ENCODE measurements around the gene KIF26A.

KIF26A gene

DNA sequence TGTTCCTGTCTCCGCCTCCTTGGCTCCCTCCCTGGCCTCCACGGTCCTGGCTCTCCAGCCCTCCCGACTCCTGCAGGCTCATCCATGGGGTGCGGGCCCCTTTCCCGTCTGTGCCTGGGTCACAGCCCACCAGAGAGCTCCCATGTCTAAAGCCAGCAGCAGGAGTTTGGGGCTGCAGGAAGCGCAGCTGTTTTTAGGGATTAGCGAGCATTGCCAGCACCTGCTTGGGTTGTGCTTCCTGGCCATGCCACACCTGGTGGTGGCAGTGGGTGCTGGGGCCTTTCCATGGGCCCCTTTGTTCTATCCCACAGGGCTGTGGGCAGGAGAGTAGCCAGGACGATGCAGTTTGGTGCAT lies 64.7 kb downstream of the KIF26A start:
- Histone ChIP-seq H3K4me2 (ENCODE audit: low read depth, low read length, poor library complexity, severe bottlenecking) (no peak overlapping the region), H3K9me2 (replicated peaks; ENCODE audit: insufficient read depth, low read length) (no peaks in the 10 kb centered on the region)
- TF ChIP-seq, protein P1, sequence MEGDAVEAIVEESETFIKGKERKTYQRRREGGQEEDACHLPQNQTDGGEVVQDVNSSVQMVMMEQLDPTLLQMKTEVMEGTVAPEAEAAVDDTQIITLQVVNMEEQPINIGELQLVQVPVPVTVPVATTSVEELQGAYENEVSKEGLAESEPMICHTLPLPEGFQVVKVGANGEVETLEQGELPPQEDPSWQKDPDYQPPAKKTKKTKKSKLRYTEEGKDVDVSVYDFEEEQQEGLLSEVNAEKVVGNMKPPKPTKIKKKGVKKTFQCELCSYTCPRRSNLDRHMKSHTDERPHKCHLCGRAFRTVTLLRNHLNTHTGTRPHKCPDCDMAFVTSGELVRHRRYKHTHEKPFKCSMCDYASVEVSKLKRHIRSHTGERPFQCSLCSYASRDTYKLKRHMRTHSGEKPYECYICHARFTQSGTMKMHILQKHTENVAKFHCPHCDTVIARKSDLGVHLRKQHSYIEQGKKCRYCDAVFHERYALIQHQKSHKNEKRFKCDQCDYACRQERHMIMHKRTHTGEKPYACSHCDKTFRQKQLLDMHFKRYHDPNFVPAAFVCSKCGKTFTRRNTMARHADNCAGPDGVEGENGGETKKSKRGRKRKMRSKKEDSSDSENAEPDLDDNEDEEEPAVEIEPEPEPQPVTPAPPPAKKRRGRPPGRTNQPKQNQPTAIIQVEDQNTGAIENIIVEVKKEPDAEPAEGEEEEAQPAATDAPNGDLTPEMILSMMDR (IDR thresholded peaks at IDR 0.05; ENCODE audit: insufficient read depth, low read length, poor library complexity, severe bottlenecking) = no peak
- no peak for TF ChIP-seq EZH2phosphoT487 (conservative IDR thresholded peaks at IDR 0.05; ENCODE audit: low read length)

DNA sequence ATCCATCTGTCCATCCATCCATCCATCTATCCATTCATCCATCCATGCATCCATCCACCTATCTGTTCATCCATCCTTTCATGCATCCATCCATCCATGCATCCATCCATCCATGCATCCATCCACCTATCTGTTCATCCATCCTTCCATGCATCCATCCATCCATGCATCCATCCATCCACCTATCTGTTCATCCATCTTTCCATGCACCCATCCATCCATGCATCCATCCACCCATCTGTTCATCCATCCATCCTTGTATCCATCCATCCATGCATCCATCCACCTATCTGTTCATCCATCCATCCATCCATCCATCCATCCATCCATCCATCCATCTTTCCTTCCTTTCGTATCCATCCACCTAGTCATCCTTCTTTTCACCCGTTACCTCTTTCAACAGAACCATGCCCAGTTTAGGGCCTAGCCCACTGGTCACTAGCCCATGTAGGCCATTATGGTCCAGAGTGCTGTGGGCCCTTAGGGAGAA lies 66.3 kb downstream of the KIF26A start:
- H3K9me3 ChIP-seq (ENCODE audit: insufficient read depth, low read length) = no peaks in the 10 kb centered on the region
- H2AFZ ChIP-seq (ENCODE audit: low read depth, low read length, severe bottlenecking) = no peak overlapping the region
- no peaks in the 10 kb centered on the region for H3K79me2 ChIP-seq (ENCODE audit: insufficient read depth, low read length)
- H3K9me2 ChIP-seq (replicated peaks; ENCODE audit: insufficient read depth, low read length) = no peaks in the 10 kb centered on the region
- TF ChIP-seq EZH2phosphoT487 (conservative IDR thresholded peaks at IDR 0.05; ENCODE audit: low read length) = no peak
- TF ChIP-seq, protein P1 (IDR thresholded peaks at IDR 0.05; ENCODE audit: insufficient read depth, low read length, poor library complexity, severe bottlenecking) = no peak
- no peaks in the 10 kb centered on the region for H3F3A ChIP-seq (ENCODE audit: insufficient read depth)
- no peak overlapping the region for H3K9ac ChIP-seq (ENCODE audit: low read length)
- H3K4me3 ChIP-seq (ENCODE audit: insufficient read depth, low read length, poor library complexity, severe bottlenecking) = no peak overlapping the region
- no peaks in the 10 kb centered on the region for H3K27me3 ChIP-seq (ENCODE audit: low read length)
- no peaks in the 10 kb centered on the region for H3K36me3 ChIP-seq (ENCODE audit: low read length)
- no peaks in the 10 kb centered on the region for H4K20me1 ChIP-seq (ENCODE audit: low read depth, low read length)
- no peak overlapping the region for H3K27ac ChIP-seq (ENCODE audit: low read depth, low read length)
- H3K4me2 ChIP-seq (ENCODE audit: low read depth, low read length, poor library complexity, severe bottlenecking) = no peak overlapping the region

More for the DNA sequence above, 64.7 kb downstream of the KIF26A start:
- Histone ChIP-seq H3K36me3 (ENCODE audit: low read length) (no peaks in the 10 kb centered on the region), H4K20me1 (ENCODE audit: low read depth, low read length) (no peaks in the 10 kb centered on the region), H3K9ac (ENCODE audit: low read length) (no peak overlapping the region), H3K9me3 (ENCODE audit: insufficient read depth, low read length) (no peaks in the 10 kb centered on the region), H2AFZ (ENCODE audit: low read depth, low read length, severe bottlenecking) (no peak overlapping the region), H3F3A (ENCODE audit: insufficient read depth) (no peaks in the 10 kb centered on the region), H3K27me3 (ENCODE audit: low read length) (no peaks in the 10 kb centered on the region), H3K79me2 (ENCODE audit: insufficient read depth, low read length) (no peaks in the 10 kb centered on the region), H3K27ac (ENCODE audit: low read depth, low read length) (no peak overlapping the region), H3K4me3 (ENCODE audit: insufficient read depth, low read length, poor library complexity, severe bottlenecking) (no peak overlapping the region)

DNA sequence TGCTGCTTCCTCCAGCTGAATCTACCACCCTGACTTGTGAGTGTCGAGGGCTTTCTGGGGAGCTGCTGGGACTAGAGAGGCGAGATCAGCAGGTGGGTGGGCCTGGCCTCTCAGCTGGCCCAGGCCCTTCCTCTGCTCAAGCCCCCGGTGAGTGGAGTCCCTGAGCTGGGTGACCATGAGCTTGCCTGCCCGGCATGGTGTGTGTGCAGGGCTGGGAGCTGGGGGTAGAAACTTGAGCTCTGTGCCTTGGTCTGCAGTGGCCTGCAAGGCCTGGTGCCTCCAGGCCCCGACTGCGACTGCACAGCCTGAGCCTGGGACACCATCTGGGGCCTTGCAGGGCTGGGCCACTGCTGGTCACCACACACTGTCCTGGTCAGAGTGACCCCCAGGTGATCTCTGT lies 67.4 kb downstream of the KIF26A start:
- H3F3A ChIP-seq (ENCODE audit: insufficient read depth) = no peaks in the 10 kb centered on the region
- no peak overlapping the region for H2AFZ ChIP-seq (ENCODE audit: low read depth, low read length, severe bottlenecking)
- no peak overlapping the region for H3K9ac ChIP-seq (ENCODE audit: low read length)
- no peaks in the 10 kb centered on the region for H3K79me2 ChIP-seq (ENCODE audit: insufficient read depth, low read length)
- no peaks in the 10 kb centered on the region for H3K36me3 ChIP-seq (ENCODE audit: low read length)
- H3K9me3 ChIP-seq (ENCODE audit: insufficient read depth, low read length) = no peaks in the 10 kb centered on the region
- no peak overlapping the region for H3K4me3 ChIP-seq (ENCODE audit: insufficient read depth, low read length, poor library complexity, severe bottlenecking)
- H3K27ac ChIP-seq (ENCODE audit: low read depth, low read length) = no peak overlapping the region
- TF ChIP-seq, protein P1 (IDR thresholded peaks at IDR 0.05; ENCODE audit: insufficient read depth, low read length, poor library complexity, severe bottlenecking) = no peak
- no peak for TF ChIP-seq EZH2phosphoT487 (conservative IDR thresholded peaks at IDR 0.05; ENCODE audit: low read length)
- no peak overlapping the region for H3K4me2 ChIP-seq (ENCODE audit: low read depth, low read length, poor library complexity, severe bottlenecking)
- no peaks in the 10 kb centered on the region for H4K20me1 ChIP-seq (ENCODE audit: low read depth, low read length)
- no peaks in the 10 kb centered on the region for H3K9me2 ChIP-seq (replicated peaks; ENCODE audit: insufficient read depth, low read length)
- no peaks in the 10 kb centered on the region for H3K27me3 ChIP-seq (ENCODE audit: low read length)
